ENCODE results near the gene MMP15. TPM values are rescaled to one million over a fixed set of nuclear protein-coding genes. Genes with fewer than 3 reads are reported as not detected.

The MMP15 gene
- total and polyA plus RNA-seq, 11 donors: 22.1 to 84.7 (median 60.8) TPM

DNA sequence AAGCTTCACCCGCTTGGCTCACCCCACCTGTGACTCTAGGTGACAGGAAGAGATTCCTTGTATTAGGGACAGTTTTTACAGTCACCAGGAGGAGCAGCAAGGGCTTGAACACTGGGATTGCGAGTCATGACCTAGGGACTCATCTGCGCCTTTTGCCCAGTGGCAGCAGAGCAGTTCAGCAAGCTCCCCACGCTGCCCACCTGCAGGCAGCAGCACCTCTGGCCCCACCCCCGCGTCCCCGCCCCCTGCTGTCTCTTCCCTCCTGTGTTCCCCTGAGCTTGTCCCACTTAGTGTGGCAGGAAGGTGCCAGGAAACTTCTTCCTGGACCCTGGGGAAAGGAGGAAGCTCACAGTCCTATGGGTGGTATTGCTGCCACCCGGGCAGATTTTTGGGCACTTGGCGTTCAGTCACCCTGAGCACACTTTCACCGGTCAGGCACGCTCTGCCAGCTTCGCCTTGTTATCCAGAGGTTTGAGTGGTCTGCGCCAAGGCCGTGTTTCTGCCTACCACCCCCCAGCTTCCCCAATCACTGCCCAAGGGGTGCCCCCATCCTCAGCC is 8.7 kb downstream of the MMP15 start:
- no peak overlapping the region for H3K4me3 ChIP-seq
- DNase-seq: peak in 1 of 5 donors; percentile 45

DNA sequence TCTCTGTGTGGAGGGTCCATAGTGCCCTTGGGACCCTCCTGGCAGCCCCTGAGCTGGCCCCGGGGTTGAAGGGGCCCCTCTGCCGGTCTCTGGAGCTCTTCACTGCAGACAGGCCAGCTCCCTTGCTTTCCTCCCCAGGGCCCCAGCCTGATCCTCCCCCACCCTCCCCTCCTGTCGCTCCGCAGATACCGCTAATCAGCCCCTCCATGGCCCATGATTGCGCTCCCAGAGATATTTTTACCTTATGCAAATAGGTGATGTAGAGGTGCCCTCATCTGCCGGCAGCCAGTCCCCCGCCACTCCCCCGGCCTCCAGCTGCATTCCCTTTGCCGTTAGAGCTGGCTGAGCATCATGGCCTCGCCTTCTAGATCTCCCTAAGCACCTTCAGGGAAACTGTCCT is 9.2 kb downstream of the MMP15 start:
- Histone ChIP-seq H3K27me3 (no peaks in the 10 kb centered on the region), H3K9me3 (no peaks in the 10 kb centered on the region), H3K36me3 (peaks cover 0 to 27% (median 14%) of the 10 kb centered on the region in 9 donors), H3K4me3 (no peak overlapping the region), H3K4me1 (peaks cover 23 to 76% (median 67%) of the 10 kb centered on the region in 12 donors), H3K27ac (peak overlapping the region in 8 of 12 donors; percentile 43 to 99 (median 87))
- WGBS, 4 donors: 38 to 50% (median 41%) methylated on average over 10 to 11 of the region's 11 CpGs
- DNase-seq (peak in 2 of 5 donors; percentile 42 to 45), ATAC-seq (peak in 2 of 4 donors; percentile 1 to 7)
- intact Hi-C loops (cut with DNase I): loop anchor here in 1 of 10 donors (5.0 kb wide), 1 partner anchor 48 kb away; no protein-coding TSS in a partner anchor
- TF ChIP-seq POLR2A (IDR thresholded peaks at IDR 0.05): no peak
- TF ChIP-seq CTCF (IDR thresholded peaks at IDR 0.05): no peak

More for the DNA sequence above, 8.7 kb downstream of the MMP15 start:
- no peaks in the 10 kb centered on the region for H3K9me3 ChIP-seq
- TF ChIP-seq CTCF (IDR thresholded peaks at IDR 0.05) (no peak), POLR2A (IDR thresholded peaks at IDR 0.05) (no peak)
- H3K4me1 ChIP-seq: peaks cover 23 to 82% (median 72%) of the 10 kb centered on the region in 12 donors
- H3K36me3 ChIP-seq: peaks cover 0 to 21% (median 12%) of the 10 kb centered on the region in 9 donors
- intact Hi-C loops (cut with DNase I): loop anchor here in 1 of 10 donors (5.0 kb wide), 1 partner anchor 48 kb away; no protein-coding TSS in a partner anchor
- ATAC-seq: no peak
- H3K27me3 ChIP-seq: no peaks in the 10 kb centered on the region
- peak overlapping the region in 9 of 12 donors; percentile 43 to 99 (median 86) for H3K27ac ChIP-seq
- 54 to 58% (median 57%) methylated on average over 8 to 14 of the region's 14 CpGs for WGBS, 4 donors

GRCh38 chr16:58035356-58036170 is 10.0 kb downstream of the MMP15 start:
- peak overlapping the region in 5 of 12 donors; percentile 1 to 99 (median 54) for H3K27ac ChIP-seq
- TF ChIP-seq POLR2A (IDR thresholded peaks at IDR 0.05) (no peak), CTCF (IDR thresholded peaks at IDR 0.05) (peak in 1 of 12 donors; percentile 19)
- no peak for ATAC-seq
- no peaks in the 10 kb centered on the region for H3K27me3 ChIP-seq
- intact Hi-C loops (cut with DNase I): no loop called here
- peaks cover 20 to 68% (median 60%) of the 10 kb centered on the region in 12 donors for H3K4me1 ChIP-seq
- H3K9me3 ChIP-seq: no peaks in the 10 kb centered on the region
- 53 to 59% (median 55%) methylated on average over 8 to 14 of the region's 14 CpGs for WGBS, 4 donors
- DNase-seq: peak in 1 of 5 donors; percentile 60
- no peak overlapping the region for H3K4me3 ChIP-seq
- H3K36me3 ChIP-seq: peaks cover 0 to 35% (median 22%) of the 10 kb centered on the region in 9 donors

- intact Hi-C loops (cut with DNase I): no loop called here
- Histone ChIP-seq H3K27me3 (no peaks in the 10 kb centered on the region), H3K4me1 (peaks cover 15 to 54% (median 46%) of the 10 kb centered on the region in 12 donors), H3K36me3 (peaks cover 0 to 49% (median 36%) of the 10 kb centered on the region in 9 donors), H3K4me3 (no peak overlapping the region), H3K9me3 (no peaks in the 10 kb centered on the region), H3K27ac (no peak overlapping the region)
- WGBS, 4 donors: 84 to 91% (median 87%) methylated on average over 6 of the region's 6 CpGs
- DNase-seq (peak in 1 of 5 donors; percentile 58), ATAC-seq (no peak)
- no peak for TF ChIP-seq POLR2A (IDR thresholded peaks at IDR 0.05)
- TF ChIP-seq CTCF (IDR thresholded peaks at IDR 0.05): no peak
Measured at GRCh38 chr16:58036943-58037342, 11.4 kb downstream of the MMP15 start.

Measured in heart left ventricle (tissue), 16 donors.